ENCODE results near the gene TRMT6. TPM values are rescaled to one million over a fixed set of nuclear protein-coding genes. Genes with fewer than 3 reads are reported as not detected.

The TRMT6 gene
- total and polyA plus RNA-seq, 10 of the 15 experiments (the other 5 are each of a cell fraction or from before 2014, with no cell fraction given) = 18.2 to 35.5 (median 22.6) TPM

- TF ChIP-seq, protein P1, sequence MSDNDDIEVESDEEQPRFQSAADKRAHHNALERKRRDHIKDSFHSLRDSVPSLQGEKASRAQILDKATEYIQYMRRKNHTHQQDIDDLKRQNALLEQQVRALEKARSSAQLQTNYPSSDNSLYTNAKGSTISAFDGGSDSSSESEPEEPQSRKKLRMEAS (IDR thresholded peaks at IDR 0.05; ENCODE audit: low read depth, low read length) = peak; percentile 99
- no peak for TF ChIP-seq PAX8 (IDR thresholded peaks at IDR 0.05)
- TF ChIP-seq KLF5 (IDR thresholded peaks at IDR 0.05; ENCODE audit: partially characterized antibody) = peak; percentile 61
- peak; percentile 81 for TF ChIP-seq RAD51 (IDR thresholded peaks at IDR 0.05)
- TF ChIP-seq ATF7 (IDR thresholded peaks at IDR 0.05; ENCODE audit: low read depth) = peak; percentile 43
- peak; percentile 97 for TF ChIP-seq SIN3A (IDR thresholded peaks at IDR 0.05; ENCODE audit: low read depth, low read length)
- TF ChIP-seq ZNF622 (IDR thresholded peaks at IDR 0.05) = no peak
- peak; percentile 75 for TF ChIP-seq USF2 (IDR thresholded peaks at IDR 0.05; ENCODE audit: borderline replicate concordance, low read depth, low read length)
- peak; percentile 99 for TF ChIP-seq MXI1 (IDR thresholded peaks at IDR 0.05; ENCODE audit: low read depth, low read length)
- TF ChIP-seq ZNF687 (IDR thresholded peaks at IDR 0.05) = 0 out of 2 replicates have a peak, but pooled peaks have one; percentile 30
- peak in 1 of 2 experiments; percentile 95; a peak in 2 of 4 replicates for TF ChIP-seq ETV6 (conservative IDR thresholded peaks at IDR 0.05 in 1 of 2, IDR thresholded peaks at IDR 0.05 in 1 of 2; ENCODE audit: borderline replicate concordance in 1 of 2, low read depth in 1 of 2)
- TF ChIP-seq MTA2 (IDR thresholded peaks at IDR 0.05; ENCODE audit: low read depth) = no peak; the same call in 1 of the 2 replicates
- no peak for TF ChIP-seq ESRRA (IDR thresholded peaks at IDR 0.05; ENCODE audit: low read length)
- 0 out of 2 replicates have a peak, but pooled peaks have one; percentile 57 for TF ChIP-seq PML (IDR thresholded peaks at IDR 0.05; ENCODE audit: low read length)
- TF ChIP-seq GABPA (IDR thresholded peaks at IDR 0.05; ENCODE audit: low read depth) = peak; percentile 93
- no peak for TF ChIP-seq RELA (IDR thresholded peaks at IDR 0.05; ENCODE audit: borderline replicate concordance, partially characterized antibody)
- TF ChIP-seq HDGF (IDR thresholded peaks at IDR 0.05) = peak; percentile 78
- no peak for TF ChIP-seq KDM1A (IDR thresholded peaks at IDR 0.05; ENCODE audit: borderline replicate concordance)
- peak; percentile 18 to 83; a peak in 2 of 4 replicates for TF ChIP-seq SRF (IDR thresholded peaks at IDR 0.05; ENCODE audit: low read depth in 2 of 2, low read length in 2 of 2)
- peak; percentile 91 for TF ChIP-seq PKNOX1 (IDR thresholded peaks at IDR 0.05)
- no peak; the same call in 1 of the 2 replicates for TF ChIP-seq SMARCA5 (IDR thresholded peaks at IDR 0.05)
- no peak for TF ChIP-seq CTCF (IDR thresholded peaks at IDR 0.05 in 2 of 3, conservative IDR thresholded peaks at IDR 0.05 in 1 of 3; ENCODE audit: control insufficient read depth in 2 of 3, extremely low read depth in 1 of 3, insufficient read depth in 1 of 3, low read depth in 3 of 3, low read length in 3 of 3)
- TF ChIP-seq CBFB (IDR thresholded peaks at IDR 0.05; ENCODE audit: low read depth) = peak; percentile 82; the same call in 1 of the 2 replicates
Observed at GRCh38 chr20:5950271-5951031, at the start of gene TRMT6, which contains the start of gene MCM8 (continued).

All from GM12878 (cell line).